ENCODE measurements around the gene ARHGAP12.

GRCh38 chr10:31774299-31774900 lies 154.2 kb downstream of the ARHGAP12 start:
- TF ChIP-seq MAX (IDR thresholded peaks at IDR 0.05; ENCODE audit: low read depth) (no peak), SMC3 (IDR thresholded peaks at IDR 0.05; ENCODE audit: low read depth, low read length) (no peak), CTCF (IDR thresholded peaks at IDR 0.05) (no peak), NRF1 (IDR thresholded peaks at IDR 0.05; ENCODE audit: low read depth, low read length) (no peak), TAF1 (IDR thresholded peaks at IDR 0.05; ENCODE audit: borderline replicate concordance, low read depth, low read length) (no peak), RXRA (IDR thresholded peaks at IDR 0.05; ENCODE audit: borderline replicate concordance, low read depth) (no peak), SIN3A (IDR thresholded peaks at IDR 0.05; ENCODE audit: borderline replicate concordance, low read depth, low read length) (no peak), EZH2phosphoT487 (IDR thresholded peaks at IDR 0.05; ENCODE audit: borderline replicate concordance, low read depth) (no peak)
